ENCODE results near the gene PAX6.

GRCh38 chr11:31818425-31818755 is 7.3 kb upstream of the PAX6 start:
- TF ChIP-seq CTCF (IDR thresholded peaks at IDR 0.05), result no peak
- TF ChIP-seq POLR2AphosphoS5 (IDR thresholded peaks at IDR 0.05), result no peak
- no peak for TF ChIP-seq POLR2A (IDR thresholded peaks at IDR 0.05)

Data from breast epithelium (tissue), 3 donors.